Endothelial cell of umbilical vein (primary cell): Measurements from ENCODE around the gene TTF2.

ENCODE experiments used
- POLR2AphosphoS5 ChIP-seq: IDR thresholded peaks from 2 replicates; pipeline ENCODE4 v1.6.1; 2012; ENCODE audit warnings: low read depth, mild to moderate bottlenecking, control low read depth, low read length, moderate library complexity; ENCODE audit not compliant: insufficient read depth
- TF ChIP-seq, protein P1 (sequence below), 2 donors: IDR thresholded peaks; 1 replicate in 1 of 2; 2 replicates in 1 of 2; pipeline ENCODE4 v1.5.1; 2011; ENCODE audit warnings: low read length in 2 of 2, mild to moderate bottlenecking in 2 of 2, moderate library complexity in 2 of 2, control low read depth in 1 of 2, inconsistent platforms in 1 of 2, low read depth in 1 of 2; ENCODE audit not compliant: insufficient read depth in 1 of 2; ENCODE audit errors: extremely low read depth in 1 of 2

DNA sequence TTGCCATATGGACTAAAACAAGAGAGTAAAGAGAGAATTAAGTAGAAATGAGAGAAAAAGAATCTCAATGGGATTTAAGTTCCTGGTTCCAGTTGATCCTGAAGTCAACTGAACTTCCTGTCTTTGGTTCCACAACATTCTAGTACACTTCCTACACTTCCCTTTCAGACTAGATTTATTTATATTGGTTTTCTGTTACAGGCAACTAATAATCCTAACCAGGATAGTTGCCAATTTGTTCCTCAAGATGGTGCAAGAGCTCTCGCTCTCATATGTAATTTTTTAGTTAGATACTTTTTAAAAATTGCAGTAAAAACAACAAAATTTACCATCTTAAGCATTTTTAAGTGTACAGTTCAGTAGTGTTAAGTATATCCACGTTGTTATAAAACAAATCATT, 90.2 kb downstream of the TTF2 start:
- no peak for TF ChIP-seq POLR2AphosphoS5
- TF ChIP-seq, protein P1, sequence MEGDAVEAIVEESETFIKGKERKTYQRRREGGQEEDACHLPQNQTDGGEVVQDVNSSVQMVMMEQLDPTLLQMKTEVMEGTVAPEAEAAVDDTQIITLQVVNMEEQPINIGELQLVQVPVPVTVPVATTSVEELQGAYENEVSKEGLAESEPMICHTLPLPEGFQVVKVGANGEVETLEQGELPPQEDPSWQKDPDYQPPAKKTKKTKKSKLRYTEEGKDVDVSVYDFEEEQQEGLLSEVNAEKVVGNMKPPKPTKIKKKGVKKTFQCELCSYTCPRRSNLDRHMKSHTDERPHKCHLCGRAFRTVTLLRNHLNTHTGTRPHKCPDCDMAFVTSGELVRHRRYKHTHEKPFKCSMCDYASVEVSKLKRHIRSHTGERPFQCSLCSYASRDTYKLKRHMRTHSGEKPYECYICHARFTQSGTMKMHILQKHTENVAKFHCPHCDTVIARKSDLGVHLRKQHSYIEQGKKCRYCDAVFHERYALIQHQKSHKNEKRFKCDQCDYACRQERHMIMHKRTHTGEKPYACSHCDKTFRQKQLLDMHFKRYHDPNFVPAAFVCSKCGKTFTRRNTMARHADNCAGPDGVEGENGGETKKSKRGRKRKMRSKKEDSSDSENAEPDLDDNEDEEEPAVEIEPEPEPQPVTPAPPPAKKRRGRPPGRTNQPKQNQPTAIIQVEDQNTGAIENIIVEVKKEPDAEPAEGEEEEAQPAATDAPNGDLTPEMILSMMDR (IDR thresholded peaks at IDR 0.05; ENCODE audit: extremely low read depth in 1 of 2, insufficient read depth in 1 of 2, low read depth in 1 of 2, low read length in 2 of 2) = no peak
